ENCODE measurements around the gene MLPH. TPM values are rescaled to one million over a fixed set of nuclear protein-coding genes. Genes with fewer than 3 reads are reported as not detected.

Gene MLPH
- total and polyA plus RNA-seq, 2 of the 13 experiments (the other 11 are each of a cell fraction or from before 2014, with no cell fraction given): 0.12 TPM; not detected in 1

- TF ChIP-seq ZNF12 (CRISPR knock-in tag; IDR thresholded peaks at IDR 0.05) (peak; percentile 26; the same call in 1 of the 2 replicates), HOXA9 (CRISPR knock-in tag; IDR thresholded peaks at IDR 0.05; ENCODE audit: borderline replicate concordance) (no peak), STAT6 (CRISPR knock-in tag; IDR thresholded peaks at IDR 0.05; ENCODE audit: borderline replicate concordance) (no peak), PAX8 (CRISPR knock-in tag; IDR thresholded peaks at IDR 0.05; ENCODE audit: borderline replicate concordance) (0 out of 2 replicates have a peak, but pooled peaks have one; percentile 53), PLSCR1 (CRISPR knock-in tag; IDR thresholded peaks at IDR 0.05; ENCODE audit: borderline replicate concordance) (no peak), NR1H2 (CRISPR knock-in tag; IDR thresholded peaks at IDR 0.05; ENCODE audit: borderline replicate concordance, low read depth) (no peak; the same call in 1 of the 2 replicates), THAP8 (CRISPR knock-in tag; IDR thresholded peaks at IDR 0.05; ENCODE audit: borderline replicate concordance) (no peak), NCOA5 (CRISPR knock-in tag; IDR thresholded peaks at IDR 0.05) (no peak), E2F1 (CRISPR knock-in tag; IDR thresholded peaks at IDR 0.05) (no peak), RBFOX2 (IDR thresholded peaks at IDR 0.05; ENCODE audit: low read depth, low read length) (0 out of 2 replicates have a peak, but pooled peaks have one; percentile 24), ZFP62 (CRISPR knock-in tag; IDR thresholded peaks at IDR 0.05) (no peak), ZNF614 (CRISPR knock-in tag; IDR thresholded peaks at IDR 0.05; ENCODE audit: borderline replicate concordance) (peak; percentile 89), ZNF549 (CRISPR knock-in tag; IDR thresholded peaks at IDR 0.05) (no peak), NFIC (IDR thresholded peaks at IDR 0.05; ENCODE audit: low read length) (no peak), GFI1 (CRISPR knock-in tag; IDR thresholded peaks at IDR 0.05; ENCODE audit: borderline replicate concordance) (no peak), ZIK1 (CRISPR knock-in tag; IDR thresholded peaks at IDR 0.05; ENCODE audit: borderline replicate concordance, low read depth) (peak; percentile 74; the same call in 1 of the 2 replicates), BRCA1 (CRISPR knock-in tag; IDR thresholded peaks at IDR 0.05) (peak; percentile 80; the same call in 1 of the 2 replicates), ZNF784 (CRISPR knock-in tag; IDR thresholded peaks at IDR 0.05; ENCODE audit: borderline replicate concordance) (no peak), CBFB (CRISPR knock-in tag; IDR thresholded peaks at IDR 0.05) (peak; percentile 90), PRMT3 (CRISPR knock-in tag; IDR thresholded peaks at IDR 0.05; ENCODE audit: borderline replicate concordance, low read depth) (no peak), ZNF672 (CRISPR knock-in tag; IDR thresholded peaks at IDR 0.05) (no peak), MYPOP (CRISPR knock-in tag; IDR thresholded peaks at IDR 0.05) (0 out of 2 replicates have a peak, but pooled peaks have one; percentile 49)
These were observed 85.1 kb downstream of the MLPH start (continued) for GRCh38 chr2:237572021-237572741.
